GM12878 (cell line): ENCODE results near the gene CHN1.

Experiments used
- EGR1 ChIP-seq, 2 experiments: IDR thresholded peaks; 1 replicate in 1 of 2; 2 replicates in 1 of 2; pipeline ENCODE4 v1.6.1; 2011 to 2012; ENCODE audit warnings: low read depth in 2 of 2, low read length in 2 of 2, borderline replicate concordance in 1 of 2, mild to moderate bottlenecking in 1 of 2, moderate library complexity in 1 of 2
- EZH2 ChIP-seq: IDR thresholded peaks from 2 replicates; pipeline ENCODE4 v1.6.1; 2012; ENCODE audit warnings: low read depth, mild to moderate bottlenecking, control low read depth, inconsistent platforms, low read length, borderline replicate concordance; ENCODE audit not compliant: control insufficient read depth
- POLR2A ChIP-seq: IDR thresholded peaks from 2 replicates; pipeline ENCODE4 v1.6.1; 2011; ENCODE audit warnings: low read depth, mild to moderate bottlenecking, low read length
- TF ChIP-seq, protein P1 (sequence below), 3 experiments: IDR thresholded peaks in 2 of 3; conservative IDR thresholded peaks in 1 of 3; 2 replicates each; pipeline ENCODE4 v1.5.1; 2011; ENCODE audit warnings: low read depth in 3 of 3, low read length in 3 of 3, mild to moderate bottlenecking in 3 of 3, control low read depth in 2 of 3, moderate library complexity in 2 of 3, inconsistent platforms in 1 of 3, mixed read lengths in 1 of 3; ENCODE audit not compliant: control insufficient read depth in 2 of 3, insufficient read depth in 1 of 3; ENCODE audit errors: extremely low read depth in 1 of 3

DNA sequence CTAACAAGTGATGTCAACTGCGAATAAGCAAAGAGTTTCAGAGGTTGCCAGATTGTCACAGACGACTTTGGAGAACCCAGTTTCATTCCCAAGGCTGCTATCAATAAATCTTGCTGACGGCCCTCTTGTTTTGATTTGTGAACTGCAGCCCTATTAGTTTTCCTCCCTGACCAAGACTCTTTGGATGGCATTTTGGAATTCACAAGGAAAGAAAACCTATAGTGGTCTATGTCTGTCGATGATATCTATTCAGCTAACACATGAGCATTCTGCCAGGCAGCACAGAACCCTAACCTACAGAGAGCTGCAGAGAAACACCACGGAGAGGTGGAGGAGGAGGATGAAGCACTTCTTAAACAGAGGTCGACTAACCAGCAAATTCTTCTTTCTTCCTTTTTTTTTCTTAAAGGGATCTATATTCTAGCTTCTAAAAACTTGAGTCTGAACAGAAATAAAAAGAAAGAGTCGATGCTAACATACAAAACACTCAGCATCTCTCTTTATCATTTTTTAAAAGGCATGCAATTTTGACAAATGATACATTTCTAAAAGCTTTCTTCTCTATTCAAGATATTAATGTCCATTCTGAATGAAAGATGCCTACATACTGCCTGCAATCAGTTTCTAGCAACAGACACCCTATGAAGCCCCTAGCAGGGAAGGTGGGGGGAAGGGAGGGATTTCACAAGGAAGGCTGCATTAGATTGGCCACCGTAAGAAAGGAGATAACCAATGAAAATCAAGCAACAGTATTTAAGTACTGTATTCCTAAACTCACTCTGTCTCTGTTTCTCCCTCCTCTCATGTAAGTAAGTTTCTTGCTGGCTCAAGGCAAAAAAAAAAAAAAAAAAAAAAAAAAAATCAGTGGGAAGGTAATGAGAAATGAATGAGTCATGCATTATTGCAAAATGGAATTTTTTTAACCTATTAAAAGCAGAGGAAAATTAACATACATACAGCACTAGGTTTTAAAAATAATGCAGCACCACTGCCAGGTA lies 157.9 kb downstream of the CHN1 start:
- TF ChIP-seq POLR2A (no peak), EZH2 (no peak), EGR1 (IDR thresholded peaks at IDR 0.05; ENCODE audit: borderline replicate concordance in 1 of 2, low read depth in 2 of 2, low read length in 2 of 2) (no peak)
- TF ChIP-seq, protein P1, sequence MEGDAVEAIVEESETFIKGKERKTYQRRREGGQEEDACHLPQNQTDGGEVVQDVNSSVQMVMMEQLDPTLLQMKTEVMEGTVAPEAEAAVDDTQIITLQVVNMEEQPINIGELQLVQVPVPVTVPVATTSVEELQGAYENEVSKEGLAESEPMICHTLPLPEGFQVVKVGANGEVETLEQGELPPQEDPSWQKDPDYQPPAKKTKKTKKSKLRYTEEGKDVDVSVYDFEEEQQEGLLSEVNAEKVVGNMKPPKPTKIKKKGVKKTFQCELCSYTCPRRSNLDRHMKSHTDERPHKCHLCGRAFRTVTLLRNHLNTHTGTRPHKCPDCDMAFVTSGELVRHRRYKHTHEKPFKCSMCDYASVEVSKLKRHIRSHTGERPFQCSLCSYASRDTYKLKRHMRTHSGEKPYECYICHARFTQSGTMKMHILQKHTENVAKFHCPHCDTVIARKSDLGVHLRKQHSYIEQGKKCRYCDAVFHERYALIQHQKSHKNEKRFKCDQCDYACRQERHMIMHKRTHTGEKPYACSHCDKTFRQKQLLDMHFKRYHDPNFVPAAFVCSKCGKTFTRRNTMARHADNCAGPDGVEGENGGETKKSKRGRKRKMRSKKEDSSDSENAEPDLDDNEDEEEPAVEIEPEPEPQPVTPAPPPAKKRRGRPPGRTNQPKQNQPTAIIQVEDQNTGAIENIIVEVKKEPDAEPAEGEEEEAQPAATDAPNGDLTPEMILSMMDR (IDR thresholded peaks at IDR 0.05 in 2 of 3, conservative IDR thresholded peaks at IDR 0.05 in 1 of 3; ENCODE audit: control insufficient read depth in 2 of 3, extremely low read depth in 1 of 3, insufficient read depth in 1 of 3, low read depth in 3 of 3, low read length in 3 of 3) = no peak
